GM18526 (cell line): ENCODE measurements around the gene LRRN4CL.

Source experiments
- POLR2A ChIP-seq: IDR thresholded peaks from 3 replicates; pipeline ENCODE4 v1.6.1; 2011; ENCODE audit not compliant: insufficient read length; ENCODE audit errors: extremely low read depth

The LRRN4CL gene

GRCh38 chr11:62687508-62688396, 1.6 kb downstream of the LRRN4CL start:
- TF ChIP-seq POLR2A, result no peak

GRCh38 chr11:62682518-62682917, 6.8 kb downstream of the LRRN4CL start:
- no peak for TF ChIP-seq POLR2A

GRCh38 chr11:62680825-62681240, 8.5 kb downstream of the LRRN4CL start:
- no peak for TF ChIP-seq POLR2A

- peak; percentile 87 for TF ChIP-seq POLR2A
Measured at GRCh38 chr11:62678770-62679696, 10.3 kb downstream of the LRRN4CL start, which contains the start of gene UBXN1. Gene UBXN1 (minus strand): TSS chr11:62679073. CDS start chr11:62678923, 150 bp downstream.

DNA sequence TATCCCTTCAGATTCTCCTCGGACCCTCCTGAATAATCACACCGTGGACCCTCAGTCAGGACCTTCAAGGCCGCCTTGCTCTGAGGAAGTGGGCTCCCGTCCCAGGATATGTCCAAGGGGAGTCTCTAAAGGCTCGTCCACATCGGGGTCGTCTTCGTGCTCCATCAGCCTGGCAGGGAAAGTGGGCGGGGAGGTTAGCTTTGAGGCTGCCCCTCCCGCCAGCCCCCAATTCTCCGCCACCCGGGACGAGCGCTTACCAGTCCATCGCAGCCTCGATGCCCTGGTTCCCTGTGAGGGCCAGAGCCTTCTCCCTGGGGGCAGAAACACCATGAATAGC, 10.9 kb downstream of the LRRN4CL start:
- TF ChIP-seq POLR2A, result no peak

GRCh38 chr11:62677714-62678113, 11.6 kb downstream of the LRRN4CL start:
- TF ChIP-seq POLR2A, result no peak

DNA sequence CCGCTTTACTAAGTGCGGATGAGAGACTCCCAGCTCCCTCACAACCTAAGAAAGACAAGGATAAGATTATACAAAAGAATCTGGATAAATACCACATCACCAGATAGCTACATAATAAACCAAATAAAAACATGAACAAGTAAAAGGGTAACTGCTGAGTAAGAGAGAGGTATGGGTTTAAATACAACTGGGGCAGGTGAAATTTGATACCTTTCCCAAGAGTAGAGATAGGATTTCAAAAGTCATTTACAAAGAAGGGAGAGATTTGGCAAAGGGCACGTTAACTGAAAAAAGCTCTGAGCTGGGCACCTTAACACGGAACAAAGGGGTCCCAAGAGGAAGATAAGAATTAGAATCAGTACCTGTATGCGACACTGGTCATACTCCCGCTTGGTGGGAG, 12.2 kb downstream of the LRRN4CL start:
- TF ChIP-seq POLR2A, result no peak

- no peak for TF ChIP-seq POLR2A
Measured at GRCh38 chr11:62676698-62677097, 12.6 kb downstream of the LRRN4CL start.

DNA sequence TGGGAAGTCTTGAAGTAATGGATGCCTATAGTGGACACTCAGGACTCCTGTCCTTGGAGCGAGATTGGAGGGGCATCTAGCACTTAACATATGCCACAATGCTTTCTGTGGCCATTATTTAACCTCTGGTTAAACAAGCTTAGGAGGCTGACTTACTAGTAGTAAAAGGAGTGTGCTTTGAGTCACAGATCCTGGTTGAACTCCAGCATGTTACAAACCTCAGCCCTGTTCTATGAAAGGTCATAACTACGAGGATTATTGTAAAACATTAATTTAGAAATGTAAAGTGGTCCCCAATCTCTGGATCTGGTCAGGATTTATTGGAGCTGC, 16.2 kb downstream of the LRRN4CL start:
- TF ChIP-seq POLR2A, result no peak

GRCh38 chr11:62671608-62672389, 17.5 kb downstream of the LRRN4CL start, which contains the start of the genes LBHD1 and UQCC3:
Gene LBHD1 (minus strand): TSS chr11:62672267. CDS start chr11:62670031, 2,236 bp downstream.
Gene UQCC3 (plus strand): TSS chr11:62671673. CDS start chr11:62671746, 73 bp downstream.
- TF ChIP-seq POLR2A, result peak; percentile 81

DNA sequence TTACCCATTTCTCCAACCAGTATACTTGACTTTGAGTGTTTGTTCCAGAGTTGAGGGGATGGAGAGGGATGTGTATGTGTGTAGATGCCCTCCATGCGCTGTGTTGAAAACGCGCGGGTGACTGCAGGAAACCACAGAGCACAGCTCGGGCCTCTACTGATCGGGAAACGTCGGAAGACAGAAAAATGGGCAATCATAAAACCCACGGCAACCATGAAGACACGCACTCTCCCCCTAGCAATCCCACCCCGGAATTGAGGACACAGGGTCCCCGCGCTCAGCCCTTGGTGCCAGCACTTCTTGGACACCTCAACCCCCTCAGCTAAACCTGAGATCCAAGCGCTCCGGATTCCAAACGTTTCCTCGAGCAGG, 18.1 kb downstream of the LRRN4CL start:
- no peak for TF ChIP-seq POLR2A

- no peak for TF ChIP-seq POLR2A
Measured at GRCh38 chr11:62669420-62670161, 19.7 kb downstream of the LRRN4CL start.

GRCh38 chr11:62667460-62667859, 21.9 kb downstream of the LRRN4CL start:
- TF ChIP-seq POLR2A, result no peak

GRCh38 chr11:62666259-62666926, 22.9 kb downstream of the LRRN4CL start:
- TF ChIP-seq POLR2A, result no peak
